ENCODE data around the gene GUCA1A.
"Not testable (repeated sequence)": the region's sequence is repeated elsewhere in the genome, so short reads cannot be mapped to it uniquely, and the experiment has no call there.

GUCA1A gene

DNA sequence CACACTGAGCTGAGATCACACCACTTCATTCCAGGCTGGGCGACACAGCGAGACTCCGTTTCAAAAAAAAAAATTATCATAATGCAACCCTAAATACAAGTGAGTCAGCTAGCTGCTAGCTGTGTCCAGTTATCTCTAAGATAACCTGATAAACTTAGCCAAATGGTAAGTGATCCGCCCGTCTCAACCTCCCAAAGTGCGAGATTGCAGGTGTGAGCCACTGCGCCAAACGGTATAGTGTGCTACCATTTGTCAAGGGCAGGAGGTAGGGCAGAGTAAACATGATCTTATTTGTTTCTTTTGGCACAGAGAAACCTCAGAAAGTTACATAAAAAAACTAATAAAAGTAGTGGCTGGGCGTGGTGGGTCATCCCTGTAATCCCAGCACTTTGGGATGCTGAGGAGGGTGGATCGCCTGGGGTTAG is 26.0 kb upstream of the GUCA1A start:
- no peak for DNase-seq (ENCODE audit: low spot score)

DNA sequence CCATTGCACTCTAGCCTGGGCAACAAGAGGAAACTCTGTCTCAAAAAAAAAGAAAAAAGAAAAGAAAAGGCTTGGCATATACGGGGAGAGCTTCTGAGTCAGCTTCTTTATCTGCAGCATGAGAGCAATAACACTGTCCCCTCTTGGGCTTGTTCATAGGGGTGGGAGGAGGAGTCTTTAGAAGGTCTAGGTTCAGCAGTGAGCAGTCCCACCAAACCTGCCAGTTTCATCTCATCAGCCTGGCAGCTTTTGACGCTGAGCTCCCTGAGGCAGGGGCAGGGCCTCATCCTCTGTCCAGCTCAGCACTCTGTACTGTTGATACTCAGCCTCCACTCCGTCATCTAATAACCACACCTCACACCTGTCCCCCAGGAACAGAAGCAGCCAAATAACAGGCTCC is 25.1 kb upstream of the GUCA1A start:
- no peak for DNase-seq (ENCODE audit: low spot score)

DNA sequence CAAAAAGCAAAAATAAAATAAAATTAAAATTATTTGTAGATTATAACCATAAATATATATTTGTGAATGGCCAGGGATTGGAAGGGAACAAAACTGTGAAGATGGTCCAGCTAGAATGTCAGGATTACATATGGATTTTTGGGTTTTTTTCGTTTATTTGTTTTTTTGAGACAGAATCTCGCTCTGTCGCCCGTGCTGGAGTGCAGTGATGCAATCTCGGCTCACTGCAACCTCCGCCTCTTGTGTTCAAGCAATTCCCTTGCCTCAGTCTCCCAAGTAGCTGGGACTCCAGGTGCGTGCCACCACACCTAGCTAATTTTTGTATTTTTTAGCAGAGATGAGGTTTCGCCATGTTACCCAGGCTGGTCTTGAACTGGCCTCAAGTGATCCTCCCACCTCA is 22.9 kb upstream of the GUCA1A start:
- DNase-seq (ENCODE audit: low spot score) = no peak

DNA sequence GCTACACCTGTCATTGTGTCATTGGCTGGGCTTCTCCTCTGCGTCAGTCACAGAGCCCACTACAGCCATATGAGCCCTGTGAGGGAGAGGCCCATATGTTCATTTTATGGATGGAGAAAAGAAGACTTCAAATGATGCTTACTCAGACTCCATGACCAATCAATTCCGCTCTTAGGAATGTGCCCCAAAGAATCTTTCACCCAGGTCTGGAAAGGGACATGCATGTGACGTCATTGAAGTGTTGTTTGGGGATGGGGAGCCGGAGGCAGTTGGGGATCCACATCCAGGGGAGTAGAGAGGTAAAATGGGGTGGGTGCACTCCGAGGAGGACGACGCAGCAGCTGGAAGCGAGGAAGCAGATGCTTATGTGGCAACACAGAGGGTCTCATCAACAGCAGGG is 21.1 kb upstream of the GUCA1A start:
- no peak for DNase-seq (ENCODE audit: low spot score)

DNA sequence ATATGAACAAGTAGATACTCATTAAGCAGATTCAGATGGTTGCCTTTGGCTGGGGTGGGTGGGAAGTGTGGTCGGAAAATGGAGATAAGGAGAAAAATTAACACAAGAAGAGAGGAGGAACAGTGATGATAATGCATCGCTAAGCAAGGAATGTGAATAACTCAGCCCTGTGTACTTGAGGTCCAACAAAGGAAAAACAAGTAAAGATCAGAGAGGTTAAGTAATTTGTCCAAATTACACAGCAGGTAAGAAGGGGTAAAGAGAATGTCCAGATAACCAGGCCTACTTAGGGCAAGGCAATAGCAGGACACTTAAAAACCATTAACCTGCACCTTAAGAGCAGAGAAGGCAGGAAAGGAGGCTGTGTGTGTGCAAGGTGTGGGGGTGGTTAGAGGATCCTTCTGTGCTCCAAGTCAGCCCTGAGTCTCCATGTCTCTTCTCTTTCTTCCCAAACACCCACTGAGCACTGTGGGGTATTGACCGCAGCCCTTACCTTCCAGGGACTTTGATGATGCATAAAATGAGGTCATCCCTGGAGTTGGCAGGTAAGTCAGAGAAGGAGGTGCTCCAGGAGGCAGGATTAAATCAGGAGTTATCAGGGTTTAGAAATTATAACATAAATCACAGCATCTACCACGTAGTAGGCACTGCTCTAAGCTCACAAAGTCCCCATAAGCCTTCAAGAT is 20.5 kb upstream of the GUCA1A start:
- not testable (repeated sequence) for DNase-seq (ENCODE audit: low spot score)

DNA sequence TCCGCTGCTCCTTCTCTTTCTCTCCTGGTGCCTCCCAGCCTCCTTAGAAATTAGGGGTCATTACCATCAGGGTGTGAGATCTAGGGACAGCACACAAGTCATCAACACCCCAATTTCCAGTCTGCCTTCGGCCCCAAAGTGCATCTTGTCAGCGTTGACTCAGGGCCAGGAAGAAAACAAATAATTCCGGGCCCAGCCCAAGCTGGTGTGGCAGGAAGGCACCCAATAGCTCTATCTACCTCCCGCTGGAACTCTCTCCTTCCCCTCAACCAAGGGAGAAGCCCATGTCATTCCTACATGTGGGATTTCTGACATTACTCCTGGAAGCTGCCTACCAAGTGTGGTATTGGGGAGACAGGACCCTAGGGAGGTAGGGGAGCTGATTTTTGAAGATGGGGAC is 19.2 kb upstream of the GUCA1A start:
- DNase-seq (ENCODE audit: low spot score) = no peak

DNA sequence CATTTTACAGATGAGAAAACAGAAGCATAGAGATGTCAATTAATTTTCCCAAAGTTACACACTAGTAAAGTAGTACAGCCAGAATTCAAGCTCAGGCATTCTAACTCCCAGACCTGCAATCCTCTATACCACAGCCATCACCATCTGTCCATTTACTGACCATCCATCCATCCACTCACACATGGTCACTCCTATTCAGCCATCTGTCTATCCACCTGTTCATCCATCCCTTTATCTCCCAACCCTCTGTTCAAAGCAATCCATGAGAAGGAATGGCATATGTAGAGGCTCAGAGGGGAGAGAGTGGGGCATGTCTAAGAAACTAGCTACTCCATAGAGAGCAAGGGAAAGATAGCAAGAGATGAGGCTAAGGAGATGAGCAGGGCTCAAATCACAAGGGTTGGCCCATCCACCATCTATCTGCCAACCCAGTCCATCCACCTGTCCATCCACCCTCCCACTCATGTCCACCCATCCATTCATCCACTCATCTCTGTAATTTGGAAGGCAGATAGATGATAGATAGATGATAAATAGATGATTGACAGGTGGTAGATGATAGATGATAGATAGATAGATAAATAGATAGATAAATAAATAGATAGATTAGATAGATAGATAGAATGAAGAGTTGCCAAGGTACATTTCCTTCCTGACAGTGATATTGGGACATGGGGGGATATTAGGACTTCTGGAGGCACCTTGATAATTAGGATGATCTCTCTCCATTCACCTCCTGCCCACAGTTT is 18.5 kb upstream of the GUCA1A start:
- no peak for DNase-seq (ENCODE audit: low spot score)

DNA sequence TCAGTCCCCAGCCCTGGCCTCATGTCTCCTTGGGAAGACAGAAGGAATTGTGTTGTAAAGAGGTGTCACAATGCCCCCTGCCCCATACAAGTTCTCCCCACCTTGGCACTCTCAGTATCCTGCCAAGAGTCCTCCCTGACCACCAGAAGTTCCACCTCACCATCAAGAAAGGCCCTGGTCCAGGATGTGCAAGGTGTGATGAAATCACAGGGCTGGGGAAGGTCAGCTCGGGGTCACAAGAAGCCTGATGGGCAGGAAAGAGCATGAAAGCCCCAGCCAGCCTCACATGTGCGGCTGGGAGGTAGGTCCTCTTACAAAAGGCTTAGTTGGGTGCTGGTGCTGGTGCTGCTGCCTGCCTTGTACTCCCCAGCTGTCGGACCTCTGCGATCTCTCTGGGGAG is 17.9 kb upstream of the GUCA1A start:
- no peak for DNase-seq (ENCODE audit: low spot score)

DNA sequence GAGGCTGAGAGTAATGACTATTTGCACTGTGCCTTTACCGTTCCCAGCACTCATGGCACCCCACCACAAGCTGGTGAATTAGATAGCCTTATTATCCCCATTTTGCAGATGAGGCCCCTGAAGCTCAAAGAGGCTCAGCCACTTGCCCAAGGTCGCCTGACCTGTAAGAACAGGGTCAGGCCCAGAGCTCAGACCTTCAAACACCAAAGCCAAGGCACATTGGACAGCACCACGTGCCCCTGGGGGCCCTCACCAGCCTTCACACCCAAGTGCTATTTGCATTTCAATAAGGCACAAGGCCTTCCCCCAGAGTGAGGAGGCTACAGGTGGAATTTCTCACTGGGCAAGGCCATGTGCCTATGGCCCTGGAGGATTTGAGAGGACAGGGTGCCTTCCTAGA is 16.5 kb upstream of the GUCA1A start:
- no peak for DNase-seq (ENCODE audit: low spot score)

DNA sequence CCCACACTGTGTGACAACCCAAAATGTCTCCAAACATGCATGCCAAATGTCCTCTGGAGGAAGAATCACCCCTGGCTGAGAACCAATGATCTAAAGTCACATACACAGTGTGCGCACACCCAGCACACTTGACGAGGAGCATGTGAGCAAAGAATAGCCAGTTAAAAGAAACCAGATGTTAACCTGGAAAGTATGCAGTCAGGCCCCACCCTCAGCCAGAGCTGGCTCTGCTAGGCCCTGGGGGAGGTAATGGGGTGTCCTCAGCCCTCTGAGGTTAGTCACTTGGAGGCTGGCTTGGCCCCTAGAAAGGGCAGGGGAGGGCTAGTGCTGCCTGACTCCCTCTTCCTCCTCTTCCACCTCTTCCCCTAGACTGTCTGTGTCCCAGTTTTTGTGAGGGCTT is 15.2 kb upstream of the GUCA1A start:
- no peak for DNase-seq (ENCODE audit: low spot score)

DNA sequence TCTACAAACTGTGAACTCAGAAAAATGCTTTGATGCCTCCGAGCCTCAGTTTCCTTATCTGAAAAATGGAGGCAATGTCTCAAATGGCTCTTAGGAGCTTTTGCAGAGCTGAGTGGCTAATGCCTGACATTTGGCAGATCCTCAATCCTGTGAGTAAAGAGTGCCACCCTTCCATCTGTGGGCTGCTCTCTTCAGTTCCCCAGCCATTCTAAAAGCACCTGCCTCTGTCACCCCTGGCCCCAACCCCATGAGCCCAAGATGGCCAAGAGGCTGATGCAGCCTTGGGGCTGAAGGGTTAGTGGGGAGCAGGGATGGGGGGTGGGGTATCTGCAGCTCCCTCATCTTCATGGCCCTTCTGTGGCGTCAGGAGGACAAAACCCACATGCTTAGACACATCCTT is 14.5 kb upstream of the GUCA1A start:
- DNase-seq (ENCODE audit: low spot score) = no peak

DNA sequence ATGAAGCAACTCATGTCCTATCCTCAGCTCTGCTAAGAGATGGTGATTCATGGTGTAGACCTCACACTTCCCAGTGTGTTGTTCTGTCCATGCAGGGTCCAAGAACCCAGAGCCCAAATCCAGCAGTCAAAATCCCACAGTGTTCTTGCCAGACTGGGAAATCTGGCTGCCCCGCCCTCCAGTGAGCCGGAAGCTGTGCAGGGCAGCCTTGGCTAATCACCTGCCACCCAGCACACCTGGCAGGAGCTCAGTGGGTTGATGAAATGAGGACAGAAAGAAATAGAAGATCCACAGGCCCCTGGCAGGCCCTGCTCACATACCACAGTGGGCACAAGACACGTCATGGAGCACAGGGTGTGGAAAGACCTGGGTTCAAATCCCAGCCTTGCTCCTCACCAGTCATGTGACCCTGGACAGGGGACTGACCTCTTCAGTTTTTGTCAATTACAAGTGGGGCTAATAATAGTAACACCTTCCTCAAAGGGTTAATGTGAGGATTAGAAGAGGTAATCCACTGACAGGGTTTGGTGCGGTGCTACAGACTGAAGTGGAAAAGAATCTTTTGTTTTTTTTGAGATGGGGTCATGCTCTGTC is 13.6 kb upstream of the GUCA1A start:
- DNase-seq (ENCODE audit: low spot score) = no peak

DNA sequence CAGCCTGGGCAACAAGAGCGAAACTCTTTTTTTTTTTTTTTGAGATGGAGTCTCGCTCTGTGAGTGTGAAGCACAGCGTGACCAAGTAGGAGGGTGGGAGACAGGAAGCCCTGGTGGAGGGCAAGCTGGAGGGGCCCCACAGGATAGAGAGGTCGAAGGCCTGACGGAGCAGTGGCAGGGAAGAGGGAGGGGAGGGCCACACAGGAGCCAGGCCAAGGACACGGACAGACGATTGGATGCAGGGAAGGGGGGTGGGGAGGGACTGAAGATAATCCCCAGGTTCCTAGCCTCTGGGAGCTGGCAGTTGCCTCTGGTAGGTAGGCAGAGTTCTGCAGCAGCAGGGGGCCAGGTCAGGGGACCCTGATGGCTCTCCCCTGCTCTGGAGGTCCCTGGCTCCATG is 10.8 kb upstream of the GUCA1A start:
- no peak for DNase-seq (ENCODE audit: low spot score)

DNA sequence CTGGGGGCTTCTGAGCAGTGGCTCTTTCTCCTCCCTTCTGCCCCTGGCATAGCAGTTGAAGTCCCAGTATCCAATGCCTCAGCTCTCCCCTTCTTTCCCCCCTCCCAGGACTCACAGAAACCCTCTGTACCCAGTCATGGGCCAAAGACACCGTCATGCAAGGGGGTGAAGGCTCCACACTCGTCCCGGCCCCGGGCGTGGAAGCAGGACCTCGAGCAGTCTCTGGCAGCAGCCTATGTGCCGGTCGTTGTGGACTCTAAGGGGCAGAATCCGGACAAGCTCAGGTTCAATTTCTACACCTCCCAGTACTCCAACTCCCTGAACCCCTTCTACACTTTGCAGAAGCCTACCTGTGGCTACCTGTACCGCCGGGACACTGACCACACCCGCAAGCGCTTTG is 10.4 kb upstream of the GUCA1A start:
- no peak for DNase-seq (ENCODE audit: low spot score)

DNA sequence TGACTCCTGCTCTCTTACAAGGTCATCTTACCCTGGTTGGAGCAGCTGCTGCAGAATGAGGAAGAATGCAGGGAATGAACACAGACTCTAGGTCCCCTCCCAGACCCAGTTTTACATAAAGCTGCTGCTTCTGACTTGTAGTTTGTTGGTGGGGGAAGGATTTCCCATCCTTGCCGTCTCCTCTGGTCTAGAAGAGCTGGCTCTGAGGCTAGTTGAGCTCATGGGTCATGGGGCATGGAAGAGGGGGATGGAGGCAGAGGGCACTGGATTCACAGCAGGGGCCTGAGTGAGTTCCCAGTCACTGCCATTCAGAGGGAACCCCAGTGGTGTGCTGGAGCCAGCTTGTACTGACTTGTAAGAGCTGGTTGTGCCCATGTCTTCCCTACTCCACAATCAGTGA is 9.2 kb upstream of the GUCA1A start:
- no peak for DNase-seq (ENCODE audit: low spot score)

DNA sequence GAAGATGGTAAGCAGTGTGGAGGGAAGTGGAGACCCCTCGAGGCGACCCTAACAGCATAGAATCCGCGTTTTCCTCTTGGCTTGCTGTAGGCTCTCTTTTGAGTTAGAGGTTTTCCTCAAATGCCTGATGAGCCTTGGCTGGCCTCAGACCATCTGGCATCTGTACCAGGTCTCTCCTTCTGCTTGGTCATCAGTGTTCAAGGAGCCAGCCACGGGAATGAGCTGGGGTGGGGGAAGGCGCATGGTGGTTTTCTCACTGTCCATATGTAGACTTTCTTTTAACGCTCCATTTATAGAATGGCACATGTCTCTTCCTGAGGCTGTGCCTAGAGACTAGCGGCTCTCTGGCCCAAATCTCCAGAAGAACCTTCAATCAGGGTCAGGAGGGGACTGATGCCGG is 8.1 kb upstream of the GUCA1A start:
- no peak for DNase-seq (ENCODE audit: low spot score)

DNA sequence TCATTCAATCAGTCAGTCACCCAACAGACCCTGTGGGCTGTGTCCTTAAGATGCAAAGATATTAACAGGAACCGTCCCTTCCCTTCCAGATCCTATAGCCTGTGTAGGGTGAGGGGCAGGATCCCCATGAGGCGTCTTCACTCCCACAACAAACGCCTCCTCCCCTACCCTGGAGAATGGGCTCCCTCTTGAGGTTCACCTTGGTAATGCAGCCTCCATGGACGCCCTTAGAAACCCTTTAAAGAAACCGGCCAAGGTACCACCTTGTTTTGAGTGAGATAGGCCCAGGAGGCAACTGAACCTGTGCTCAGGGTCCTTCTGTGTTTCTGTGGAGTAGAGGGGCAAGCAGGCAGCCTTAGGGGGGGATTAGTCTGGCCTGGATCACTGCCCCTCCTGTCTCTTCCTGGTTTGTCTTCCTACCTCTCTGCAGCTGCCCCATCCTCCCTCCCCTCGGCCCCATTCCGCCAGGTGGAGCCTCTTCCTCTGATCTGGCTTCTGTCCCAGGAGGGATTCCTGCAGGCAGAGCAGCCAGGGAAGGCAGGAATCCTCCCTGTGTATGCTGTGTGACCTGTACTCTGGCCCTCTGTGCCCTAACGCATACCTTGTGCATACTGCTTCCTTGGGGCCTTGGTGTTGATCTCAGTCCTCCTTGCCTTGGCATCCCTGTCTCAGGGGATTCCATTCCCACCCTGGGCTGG is 6.6 kb upstream of the GUCA1A start:
- DNase-seq (ENCODE audit: low spot score) = peak; percentile 75

DNA sequence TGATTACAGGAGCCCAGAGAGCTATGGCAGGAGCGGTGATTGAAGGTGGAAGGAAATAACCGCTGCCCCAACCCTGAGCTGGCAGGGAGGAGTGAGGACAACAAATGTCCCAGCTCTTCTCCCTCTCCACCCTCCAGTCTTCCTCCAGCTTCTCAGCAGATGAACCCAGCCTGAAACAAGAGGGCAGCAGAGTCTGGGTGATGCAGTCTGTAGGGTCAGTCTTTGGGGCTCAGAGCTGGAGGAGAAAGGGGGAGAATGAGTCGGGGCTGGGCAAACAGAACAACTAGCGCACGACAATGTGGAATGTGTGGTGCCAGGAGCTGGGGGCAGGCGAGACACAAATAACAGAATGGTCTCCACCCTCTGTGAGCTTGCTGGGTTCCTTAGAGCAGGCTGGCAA is 4.5 kb upstream of the GUCA1A start:
- no peak for DNase-seq (ENCODE audit: low spot score)

DNA sequence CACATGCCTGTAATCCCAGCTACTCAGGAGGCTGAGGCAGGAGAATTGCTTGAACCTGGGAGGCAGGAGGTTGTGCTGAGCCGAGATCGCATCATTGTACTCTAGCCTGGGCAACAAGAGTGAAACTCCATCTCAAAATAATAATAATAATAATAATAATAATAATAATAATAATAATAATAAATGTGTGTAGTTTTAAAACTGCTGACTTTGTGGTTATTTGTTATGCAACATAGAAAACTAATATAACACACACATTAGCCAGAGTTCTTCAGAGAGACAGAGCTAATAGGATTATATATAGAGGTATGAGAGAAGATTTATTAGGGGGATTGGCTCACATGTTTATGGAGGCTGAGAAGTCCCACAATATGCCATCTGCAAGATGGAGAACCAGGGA is 3.4 kb upstream of the GUCA1A start:
- not testable (repeated sequence) for DNase-seq (ENCODE audit: low spot score)

DNA sequence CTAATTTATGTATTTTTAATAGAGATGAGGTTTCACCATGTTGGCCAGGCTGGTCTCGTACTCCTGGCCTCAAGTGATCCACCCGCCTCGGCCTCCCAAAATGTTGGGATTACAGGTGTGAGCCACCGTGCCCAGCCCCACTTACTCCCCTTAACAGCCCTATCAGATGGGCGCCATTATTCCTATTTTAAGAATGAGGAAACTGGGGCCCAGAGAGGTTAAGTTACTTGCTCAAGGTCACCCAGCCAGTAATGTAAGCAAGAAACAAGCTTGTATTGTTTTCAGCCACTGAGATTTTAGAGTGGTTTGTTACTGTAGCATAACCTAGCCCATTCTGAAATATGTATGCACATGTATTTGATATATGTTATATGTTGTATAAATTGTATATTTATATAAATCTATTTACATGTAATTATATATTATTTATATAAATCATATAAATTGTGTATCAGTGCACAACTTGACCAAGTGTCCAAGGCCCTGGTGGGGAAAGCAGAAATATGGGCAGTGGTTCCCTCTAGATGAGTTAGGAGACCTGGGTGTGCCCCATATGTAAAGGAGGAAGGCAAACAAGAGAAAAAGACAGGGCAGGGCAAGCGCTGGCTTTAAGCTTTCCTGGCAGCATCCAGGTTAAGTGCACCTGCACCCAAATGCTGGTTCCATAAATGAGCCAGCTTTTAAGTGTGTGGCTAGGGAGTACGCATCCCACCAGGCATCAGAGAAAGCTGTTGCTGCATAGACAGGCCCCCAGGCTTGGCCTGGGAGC is 1.2 kb upstream of the GUCA1A start:
- DNase-seq (ENCODE audit: low spot score) = no peak

DNA sequence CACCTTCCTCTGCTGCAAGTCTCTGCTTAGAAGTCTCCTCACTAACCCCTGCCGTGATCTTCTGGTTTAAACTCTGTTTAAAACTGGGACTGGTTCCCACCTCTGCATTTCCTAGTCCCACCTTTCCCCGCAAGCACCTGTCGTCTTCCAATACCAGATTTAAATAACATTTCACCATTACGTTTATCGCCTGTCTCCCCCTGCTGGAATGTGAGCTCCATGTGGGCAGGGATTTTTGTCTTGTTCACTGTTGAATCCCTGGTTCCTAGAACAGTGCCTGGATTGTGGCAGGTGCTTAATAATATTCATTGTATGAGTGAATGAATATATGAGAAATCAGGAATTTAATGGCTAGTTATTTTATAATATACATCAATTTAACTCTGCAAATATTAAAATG is 2.7 kb downstream of the GUCA1A start:
- no peak for DNase-seq (ENCODE audit: low spot score)

DNA sequence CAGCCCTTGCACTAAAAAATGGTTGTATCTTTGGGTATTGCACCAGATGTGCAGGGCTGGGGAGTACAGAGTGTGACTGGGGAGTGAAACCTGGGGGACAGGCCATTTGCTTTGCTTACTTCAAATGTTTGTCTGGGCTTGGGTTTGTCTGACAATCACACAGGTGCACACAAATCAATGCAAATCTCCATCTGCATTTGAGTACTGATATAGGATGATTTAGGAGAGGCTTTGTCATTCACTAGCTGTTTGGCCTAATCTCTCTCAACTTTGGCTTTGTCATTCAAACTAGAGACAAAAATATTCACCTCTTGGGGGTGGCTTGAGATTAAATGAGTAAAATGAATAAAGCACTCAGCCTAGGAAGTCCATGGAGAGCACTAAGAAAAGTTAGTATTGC is 3.8 kb downstream of the GUCA1A start:
- no peak for DNase-seq (ENCODE audit: low spot score)
